SH-SY5Y (cell line): Measurements from ENCODE around the gene SYT5.

ENCODE experiments used
- GATA2 ChIP-seq: IDR thresholded peaks from 2 replicates; pipeline ENCODE4 v1.6.1; 2011; ENCODE audit warnings: mild to moderate bottlenecking, low read depth, low read length
- GATA3 ChIP-seq: IDR thresholded peaks from 2 replicates; pipeline ENCODE4 v1.6.1; 2011; ENCODE audit warnings: low read depth, mild to moderate bottlenecking, low read length, moderate library complexity

Gene SYT5

GRCh38 chr19:55161571-55162322, 18.3 kb downstream of the SYT5 start:
- no peak for TF ChIP-seq GATA2
- no peak for TF ChIP-seq GATA3

GRCh38 chr19:55160986-55161365, 19.1 kb downstream of the SYT5 start:
- TF ChIP-seq GATA2 (no peak), GATA3 (no peak)

- no peak for TF ChIP-seq GATA2
- no peak for TF ChIP-seq GATA3
Measured at GRCh38 chr19:55160128-55160985, 19.7 kb downstream of the SYT5 start.

- TF ChIP-seq GATA3: no peak
- TF ChIP-seq GATA2: no peak
Measured at GRCh38 chr19:55158848-55159749, 21.0 kb downstream of the SYT5 start.

- TF ChIP-seq GATA2 (no peak), GATA3 (no peak)
Measured at GRCh38 chr19:55158423-55158822, 21.7 kb downstream of the SYT5 start.

GRCh38 chr19:55157064-55157908, 22.8 kb downstream of the SYT5 start, which contains the start of gene TNNI3:
TNNI3 (minus strand) TSS chr19:55157732; CDS start chr19:55157589, 143 bp downstream.
- TF ChIP-seq GATA2 (no peak), GATA3 (no peak)

GRCh38 chr19:55156202-55157063, 23.7 kb downstream of the SYT5 start:
- TF ChIP-seq GATA2 (no peak), GATA3 (no peak)

- TF ChIP-seq GATA3 (no peak), GATA2 (no peak)
Measured at GRCh38 chr19:55153652-55154264, 26.3 kb downstream of the SYT5 start.

GRCh38 chr19:55152017-55152416, 28.1 kb downstream of the SYT5 start:
- TF ChIP-seq GATA2 (no peak), GATA3 (no peak)

- TF ChIP-seq GATA3 (no peak), GATA2 (no peak)
Measured at GRCh38 chr19:55149078-55150003, 30.7 kb downstream of the SYT5 start, which contains the start of gene TNNT1. TNNT1 (minus strand) TSS chr19:55149206; CDS start chr19:55147157, 2,049 bp downstream.
